K562 (cell line): ENCODE measurements around the gene ATP5PO. TPM values are rescaled to one million over a fixed set of nuclear protein-coding genes. Genes with fewer than 3 reads are reported as not detected.

Experiments
- CBX1 ChIP-seq: sonication (generic); IDR thresholded peaks from 2 replicates; pipeline ENCODE4 v1.6.1; 2016; ENCODE audit warnings: antibody characterized with exemption, low read depth, mild to moderate bottlenecking
- CC2D1A ChIP-seq: fragments of 450-650 bp; IDR thresholded peaks from 2 replicates; pipeline ENCODE4 v1.6.1; 2017; ENCODE audit warnings: mild to moderate bottlenecking
- HNRNPH1 ChIP-seq: fragments of 200-400 bp; formaldehyde crosslinking; optimal IDR thresholded peaks from 2 replicates; pipeline ENCODE3; 2017; ENCODE audit warnings: low read depth, mild to moderate bottlenecking, low read length, moderate library complexity
- JUNB ChIP-seq: fragments of 450-650 bp; formaldehyde crosslinking; conservative IDR thresholded peaks from 2 replicates; pipeline ENCODE4 v1.4.0; 2020; ENCODE audit warnings: mild to moderate bottlenecking
- NFE2 ChIP-seq: IDR thresholded peaks from 2 replicates; pipeline ENCODE4 v1.6.1; 2014; ENCODE audit warnings: antibody characterized with exemption, low read depth
- NFE2L1 ChIP-seq: fragments of 450-650 bp; IDR thresholded peaks from 2 replicates; pipeline ENCODE4 v1.6.1; 2016; ENCODE audit warnings: missing genetic modification characterization, low read depth, mild to moderate bottlenecking, missing compliant biosample characterization, moderate library complexity, borderline replicate concordance
- RBM25 ChIP-seq: fragments of 200-400 bp; formaldehyde crosslinking; IDR thresholded peaks from 2 replicates; pipeline ENCODE4 v1.6.1; 2018; ENCODE audit warnings: low read length, low read depth, moderate library complexity; ENCODE audit not compliant: severe bottlenecking
- SIN3A ChIP-seq, 2 experiments: fragments of 150-350 bp in 1 of 2; IDR thresholded peaks; 2 replicates each; pipeline ENCODE4 v1.6.1; 2011 to 2016; ENCODE audit warnings: borderline replicate concordance in 2 of 2, low read depth in 2 of 2, low read length in 2 of 2, mild to moderate bottlenecking in 2 of 2, moderate library complexity in 2 of 2; ENCODE audit not compliant: control insufficient read depth in 1 of 2
- SREBF1 ChIP-seq: fragments of 150-350 bp; IDR thresholded peaks from 2 replicates; pipeline ENCODE4 v1.6.1; 2014; ENCODE audit warnings: antibody characterized with exemption, low read depth, low read length, borderline replicate concordance
- STAT5A ChIP-seq: IDR thresholded peaks from 2 replicates; pipeline ENCODE4 v1.6.1; 2012; ENCODE audit warnings: low read length, inconsistent platforms, borderline replicate concordance
- TRIM28 ChIP-seq: fragments of 450-650 bp; IDR thresholded peaks from 2 replicates; pipeline ENCODE4 v1.6.1; 2017
- USF1 ChIP-seq: sonication (generic); formaldehyde crosslinking; IDR thresholded peaks from 2 replicates; pipeline ENCODE4 v1.9.0; 2022; ENCODE audit warnings: mild to moderate bottlenecking, missing genetic modification reagents
- XRCC3 ChIP-seq: fragments of 450-650 bp; IDR thresholded peaks from 2 replicates; pipeline ENCODE4 v1.6.1; 2017; ENCODE audit warnings: mild to moderate bottlenecking, moderate library complexity
- ZBED1 ChIP-seq: IDR thresholded peaks from 2 replicates; pipeline ENCODE4 v1.6.1; 2014
- ZBTB1 ChIP-seq: sonication (generic); formaldehyde crosslinking; IDR thresholded peaks from 2 replicates; pipeline ENCODE4 v1.8.1; 2023; ENCODE audit warnings: missing genetic modification reagents, low read depth, mild to moderate bottlenecking, borderline replicate concordance
- ZFP1 ChIP-seq: fragments of 450-650 bp; formaldehyde crosslinking; IDR thresholded peaks from 2 replicates; pipeline ENCODE4 v1.4.0; 2020; ENCODE audit warnings: mild to moderate bottlenecking, mixed read lengths
- ZNF274 ChIP-seq: IDR thresholded peaks from 2 replicates; pipeline ENCODE4 v1.6.1; 2011; ENCODE audit warnings: low read depth, mild to moderate bottlenecking, low read length, moderate library complexity, borderline replicate concordance
- ZNF282 ChIP-seq: sonication (generic); formaldehyde crosslinking; IDR thresholded peaks from 2 replicates; pipeline ENCODE4 v1.8.1; 2023; ENCODE audit warnings: missing genetic modification reagents
- ZNF324 ChIP-seq: fragments of 250-450 bp; sonication (Bioruptor Pico); IDR thresholded peaks from 2 replicates; pipeline ENCODE4 v1.4.0; 2020; ENCODE audit warnings: mild to moderate bottlenecking
- ZNF512 ChIP-seq: IDR thresholded peaks from 2 replicates; pipeline ENCODE4 v1.6.1; 2016; ENCODE audit warnings: missing genetic modification characterization, missing compliant biosample characterization
- ZNF57 ChIP-seq: fragments of 450-650 bp; formaldehyde crosslinking; IDR thresholded peaks from 2 replicates; pipeline ENCODE4 v1.4.0; 2020; ENCODE audit warnings: mild to moderate bottlenecking, moderate library complexity
- ZNF785 ChIP-seq: fragments of 250-450 bp; sonication (Bioruptor Pico); IDR thresholded peaks from 2 replicates; pipeline ENCODE4 v1.4.0; 2020; ENCODE audit warnings: mild to moderate bottlenecking
- polyA plus RNA-seq, 8 experiments: library from polyadenylated mRNA; depleted of rRNA in 4 of 8; stranded (reverse) in 5 of 8; unstranded in 3 of 8; fragments of >200 nt; fragmentation: Nextera tagmentation in 2 of 8; fragmentation: Illumina TruSeq in 1 of 8; extraction: Ambion mirVana in 2 of 8; extraction: Trizol in 1 of 8; gene quantifications; 2 replicates each; pipeline versions ENCODE4 v1.2.1 to v1.2.3, GENCODE V29; 2011 to 2014; ENCODE audit warnings: inconsistent platforms in 1 of 8, missing spikeins in 1 of 8
- total RNA-seq, 7 experiments: library from RNA; depleted of rRNA in 6 of 7; stranded (reverse); fragments of >200 nt in 6 of 7; fragmentation: Illumina TruSeq in 2 of 7; extraction: Trizol in 2 of 7; gene quantifications; 2 replicates each; pipeline versions ENCODE4 v1.2.1 to v1.2.3, GENCODE V29; 2011 to 2021; ENCODE audit warnings: low replicate concordance in 1 of 7
- TF ChIP-seq, protein P1 (sequence below): fragments of 250-450 bp; sonication (Bioruptor Pico); IDR thresholded peaks from 2 replicates; pipeline ENCODE4 v1.6.1; 2021; ENCODE audit warnings: mild to moderate bottlenecking
- TF ChIP-seq, protein P2 (sequence below): fragments of 200-800 bp; sonication (Bioruptor generic); IDR thresholded peaks from 2 replicates; pipeline ENCODE4 v1.6.1; 2017; ENCODE audit warnings: missing genetic modification characterization, missing compliant biosample characterization

Gene ATP5PO
- total and polyA plus RNA-seq, 9 of the 15 experiments (the other 6 are each of a cell fraction or from before 2014, with no cell fraction given), result 367 to 2,722 (median 808) TPM

DNA sequence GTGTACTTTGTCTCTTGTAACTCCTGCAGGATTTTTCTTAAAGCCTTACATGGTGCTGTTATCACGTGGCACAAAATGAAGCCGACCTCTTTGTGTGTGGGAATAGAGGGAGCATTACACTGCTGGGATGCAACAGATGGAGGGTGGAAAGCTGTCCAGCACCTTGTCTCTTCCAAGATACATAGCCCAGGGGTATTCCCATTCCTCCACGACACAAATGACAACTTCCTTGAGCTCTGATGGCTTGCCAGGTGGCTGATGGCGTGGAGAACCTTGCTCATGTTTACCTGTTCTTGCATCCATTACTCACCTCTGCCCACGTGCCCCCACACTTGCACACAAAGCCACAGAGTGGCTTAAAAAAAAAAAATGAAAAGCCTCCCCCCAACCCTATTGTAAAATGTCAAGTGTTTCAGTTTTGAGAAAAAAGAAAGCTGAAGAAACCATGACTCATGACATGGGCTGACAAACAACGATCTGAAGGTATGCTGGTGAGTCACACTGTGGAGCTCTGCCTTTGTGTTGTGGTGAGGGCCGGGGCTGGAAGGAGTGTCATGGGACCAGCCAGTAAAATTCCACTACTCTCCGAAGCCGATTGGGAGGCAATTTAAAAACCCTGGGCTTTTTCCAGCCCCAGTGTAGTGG lies 32.0 kb upstream of the ATP5PO start (continued):
- no peak for TF ChIP-seq RBM25
- no peak for TF ChIP-seq STAT5A
- peak; percentile 85 for TF ChIP-seq NFE2
- no peak for TF ChIP-seq ZNF785 (CRISPR knock-in tag)
- no peak for TF ChIP-seq ZNF282 (CRISPR knock-in tag)
- no peak for TF ChIP-seq TRIM28
- no peak for TF ChIP-seq SREBF1
- TF ChIP-seq ZBTB1 (CRISPR knock-in tag), result no peak
- TF ChIP-seq JUNB (CRISPR knock-in tag), result peak; percentile 94
- peak; percentile 31; the same call in 1 of the 2 replicates for TF ChIP-seq CBX1
- no peak for TF ChIP-seq ZNF57 (CRISPR knock-in tag)
- no peak for TF ChIP-seq HNRNPH1
- no peak for TF ChIP-seq ZNF512 (tag)
- no peak; the same call in 1 of the 2 replicates for TF ChIP-seq NFE2L1 (tag)
- TF ChIP-seq USF1 (CRISPR knock-in tag), result peak; percentile 75
- 0 out of 2 replicates have a peak, but pooled peaks have one; percentile 15 for TF ChIP-seq CC2D1A
- TF ChIP-seq, protein P1, sequence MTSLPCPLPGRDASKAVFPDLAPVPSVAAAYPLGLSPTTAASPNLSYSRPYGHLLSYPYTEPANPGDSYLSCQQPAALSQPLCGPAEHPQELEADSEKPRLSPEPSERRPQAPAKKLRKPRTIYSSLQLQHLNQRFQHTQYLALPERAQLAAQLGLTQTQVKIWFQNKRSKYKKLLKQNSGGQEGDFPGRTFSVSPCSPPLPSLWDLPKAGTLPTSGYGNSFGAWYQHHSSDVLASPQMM (CRISPR knock-in tag), result no peak
- no peak for TF ChIP-seq ZNF274
- TF ChIP-seq ZBED1, result no peak
- TF ChIP-seq SIN3A (IDR thresholded peaks at IDR 0.05; ENCODE audit: borderline replicate concordance in 2 of 2, control insufficient read depth in 1 of 2, low read depth in 2 of 2, low read length in 2 of 2), result no peak
- TF ChIP-seq, protein P2, sequence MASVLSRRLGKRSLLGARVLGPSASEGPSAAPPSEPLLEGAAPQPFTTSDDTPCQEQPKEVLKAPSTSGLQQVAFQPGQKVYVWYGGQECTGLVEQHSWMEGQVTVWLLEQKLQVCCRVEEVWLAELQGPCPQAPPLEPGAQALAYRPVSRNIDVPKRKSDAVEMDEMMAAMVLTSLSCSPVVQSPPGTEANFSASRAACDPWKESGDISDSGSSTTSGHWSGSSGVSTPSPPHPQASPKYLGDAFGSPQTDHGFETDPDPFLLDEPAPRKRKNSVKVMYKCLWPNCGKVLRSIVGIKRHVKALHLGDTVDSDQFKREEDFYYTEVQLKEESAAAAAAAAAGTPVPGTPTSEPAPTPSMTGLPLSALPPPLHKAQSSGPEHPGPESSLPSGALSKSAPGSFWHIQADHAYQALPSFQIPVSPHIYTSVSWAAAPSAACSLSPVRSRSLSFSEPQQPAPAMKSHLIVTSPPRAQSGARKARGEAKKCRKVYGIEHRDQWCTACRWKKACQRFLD, result peak; percentile 81
- no peak for TF ChIP-seq XRCC3
- TF ChIP-seq ZNF324 (CRISPR knock-in tag), result peak; percentile 3; the same call in 1 of the 2 replicates
- no peak for TF ChIP-seq ZFP1
